PC-3 (cell line): ENCODE measurements around the gene APOA4.

Experiments used
- CTCF ChIP-seq: fragments of 300-600 bp; sonication (generic); conservative IDR thresholded peaks from 2 replicates; pipeline ENCODE4 v1.5.1; 2017; ENCODE audit warnings: antibody characterized with exemption, low read depth, mild to moderate bottlenecking, low read length
- EZH2 ChIP-seq: fragments of 300-600 bp; sonication (generic); IDR thresholded peaks from one replicate; pipeline ENCODE4 v1.6.1; 2017; ENCODE audit warnings: antibody characterized with exemption, mild to moderate bottlenecking, low read length; ENCODE audit not compliant: unreplicated experiment

DNA sequence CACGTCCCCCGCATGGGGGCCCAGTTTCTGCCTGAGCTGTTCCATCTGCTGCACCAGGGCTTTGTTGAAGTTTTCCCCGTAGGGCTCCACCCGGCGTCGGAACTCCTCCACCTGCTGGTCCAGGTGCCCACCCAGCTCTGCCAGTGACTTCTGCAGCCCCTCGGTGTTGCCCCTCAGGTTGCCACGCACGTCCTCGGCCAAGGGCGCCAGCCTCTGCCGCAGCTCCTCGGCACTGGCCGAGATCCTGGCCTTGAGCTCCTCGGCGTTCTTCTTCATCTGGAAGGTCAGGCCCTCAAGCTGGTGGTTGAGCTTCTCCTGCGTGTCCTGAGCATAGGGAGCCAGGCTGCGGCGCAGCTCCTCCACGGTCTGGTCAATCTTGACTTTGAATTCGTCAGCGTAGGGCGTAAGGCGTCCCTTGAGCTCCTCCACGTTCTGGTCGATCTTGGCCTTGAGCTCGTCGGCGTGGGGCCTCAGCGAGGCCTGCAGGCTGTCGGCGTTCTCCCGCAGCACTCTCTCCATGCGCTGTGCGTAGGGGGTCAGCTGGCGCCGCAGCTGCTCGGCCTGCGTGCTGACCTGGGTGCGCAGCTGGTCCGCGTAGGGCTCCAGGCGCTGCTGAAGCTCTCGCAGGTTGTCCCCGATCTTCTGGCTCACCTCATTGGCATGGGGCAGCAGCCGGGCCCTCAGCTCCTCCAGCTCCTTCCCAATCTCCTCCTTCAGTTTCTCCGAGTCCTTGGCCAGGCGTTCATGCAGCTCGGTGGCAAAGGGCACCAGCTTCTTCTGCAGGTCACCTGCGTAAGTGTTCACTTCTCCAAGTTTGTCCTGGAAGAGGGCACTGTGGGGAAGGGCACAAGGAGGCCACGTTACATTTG lies 1.8 kb downstream of the APOA4 start:
- TF ChIP-seq CTCF (no peak), EZH2 (no peak)
